Stimulated activated CD4-positive, alpha-beta T cell treated with anti-CD3 and anti-CD28 coated beads, Interleukin-15, amount 100 ng/mL, for 24 hours (primary cell): Measurements from ENCODE around the gene MUC20.
"Not testable (repeated sequence)": the region's sequence is repeated elsewhere in the genome, so short reads cannot be mapped to it uniquely, and the experiment has no call there.

Experiments used
- DNase-seq: peaks from one replicate; pipeline ENCODE4 v3.0.0-alpha.2; 2020

Gene MUC20

GRCh38 chr3:195774917-195775316, 54.1 kb downstream of the MUC20 start:
- DNase-seq, result peak; percentile 33

DNA sequence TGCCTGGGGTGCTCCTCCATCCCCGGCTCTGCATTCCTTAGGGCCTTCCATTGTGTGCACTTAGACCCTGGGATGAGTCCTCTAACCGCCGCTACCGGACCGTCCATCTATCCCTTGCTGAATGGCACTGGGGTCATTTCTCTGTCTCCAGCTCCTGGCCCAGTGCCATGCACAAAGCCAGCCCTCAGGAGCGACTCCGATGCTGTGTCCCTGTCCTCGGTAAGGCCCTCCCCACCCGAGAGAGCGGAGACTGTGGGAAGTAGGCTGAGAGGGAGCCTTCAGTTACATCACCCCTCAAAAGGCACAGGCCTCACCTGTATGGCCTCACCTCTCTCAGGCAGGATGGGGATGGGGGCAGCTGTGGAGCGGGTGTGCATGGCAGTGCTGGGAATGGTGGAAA, 57.2 kb downstream of the MUC20 start:
- no peak for DNase-seq

- DNase-seq, result not testable (repeated sequence)
These were observed 60.5 kb downstream of the MUC20 start for GRCh38 chr3:195781236-195781635.
